ENCODE data around the gene CTNND2.

DNA sequence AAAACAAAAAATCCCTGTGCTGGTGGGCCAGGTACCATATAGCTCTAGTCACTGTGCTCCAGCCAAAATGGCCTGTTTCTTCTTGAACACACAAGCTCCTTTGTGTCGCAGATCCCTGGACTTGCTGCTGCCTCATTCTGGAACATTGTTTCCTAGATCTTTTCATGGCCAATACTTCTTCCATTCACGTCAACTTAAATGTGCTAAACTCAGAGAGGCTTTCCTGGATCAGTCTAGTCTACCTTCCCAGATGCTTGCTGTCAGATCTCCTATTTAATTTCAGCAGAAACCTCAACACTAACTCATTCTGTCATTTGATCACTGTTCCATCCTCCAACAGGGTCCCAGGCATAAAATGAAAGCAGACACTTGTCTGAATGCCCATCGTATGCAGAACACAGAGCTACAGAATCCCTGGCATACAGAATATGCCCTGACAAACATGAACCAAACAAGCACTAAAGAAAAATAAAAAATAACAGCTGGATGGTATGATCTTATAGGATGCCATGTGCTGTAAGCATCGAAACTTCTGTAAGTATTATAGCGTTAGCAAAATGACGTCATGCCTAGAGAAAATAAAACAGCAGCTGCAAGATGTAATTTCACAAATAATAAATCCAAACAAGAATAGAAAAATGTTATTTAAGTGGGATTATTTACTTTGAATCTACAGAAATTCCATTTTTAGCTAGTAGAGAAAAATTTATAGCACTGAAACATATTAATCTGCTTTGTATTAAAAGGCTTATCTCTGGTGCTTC, 739.5 kb downstream of the CTNND2 start:
- no peak for TF ChIP-seq CTCF (IDR thresholded peaks at IDR 0.05; ENCODE audit: low read length)
- TF ChIP-seq EZH2phosphoT487 (IDR thresholded peaks at IDR 0.05; ENCODE audit: low read length) = no peak
